Suprapubic skin (tissue), 4 donors: ENCODE measurements around the gene HTR7. TPM values are rescaled to one million over a fixed set of nuclear protein-coding genes. Genes with fewer than 3 reads are reported as not detected.

Source experiments
- DNase-seq, 2 donors: peaks; one replicate each; pipeline ENCODE4 v3.0.0-alpha.2; 2019; ENCODE audit warnings: low spot score in 2 of 2
- H3K27ac ChIP-seq: fragments of 200-600 bp; sonication (generic); one replicate; pipeline ENCODE4 v1.5.1; 2019
- H3K27me3 ChIP-seq: fragments of 200-600 bp; sonication (generic); one replicate; pipeline ENCODE4 v1.5.1; 2019
- H3K36me3 ChIP-seq: fragments of 200-600 bp; sonication (generic); one replicate; pipeline ENCODE4 v1.5.1; 2019
- H3K4me1 ChIP-seq: fragments of 200-600 bp; sonication (generic); one replicate; pipeline ENCODE4 v1.5.1; 2019
- H3K4me3 ChIP-seq: fragments of 200-600 bp; sonication (generic); one replicate; pipeline ENCODE4 v1.5.1; 2019; ENCODE audit warnings: mild to moderate bottlenecking
- H3K9me3 ChIP-seq: fragments of 200-600 bp; sonication (generic); one replicate; pipeline ENCODE4 v1.5.1; 2019
- EP300 ChIP-seq: sonication (generic); formaldehyde crosslinking; IDR thresholded peaks from one replicate; pipeline ENCODE4 v1.6.1; 2017; ENCODE audit warnings: antibody characterized with exemption
- POLR2A ChIP-seq, 2 donors: fragments of 450-650 bp; IDR thresholded peaks; one replicate each; pipeline ENCODE4 v1.6.1; 2017; ENCODE audit warnings: antibody characterized with exemption in 2 of 2, mild to moderate bottlenecking in 2 of 2, moderate library complexity in 2 of 2
- POLR2AphosphoS5 ChIP-seq, 3 donors: sonication (generic); formaldehyde crosslinking; IDR thresholded peaks; one replicate each; pipeline ENCODE4 v1.6.1; 2017; ENCODE audit warnings: antibody characterized with exemption in 3 of 3
- WGBS: methylation state at CpG from one replicate; pipeline ENCODE4 v1.1.5; 2018; 5-methylcytosine and 5-hydroxymethylcytosine counted together
- total RNA-seq, 4 donors: library from RNA; depleted of rRNA; stranded (reverse); fragments of >200 nt; gene quantifications; one replicate each; pipeline ENCODE4 v1.1.0, GENCODE V29; 2016
- TF ChIP-seq, protein P1 (sequence below), 2 donors: fragments of 200-600 bp in 1 of 2; fragments of 450-650 bp in 1 of 2; sonication (generic) in 1 of 2; IDR thresholded peaks; one replicate each; pipeline ENCODE4 v1.5.1; 2016 to 2019; ENCODE audit warnings: antibody characterized with exemption in 2 of 2, mild to moderate bottlenecking in 1 of 2, moderate library complexity in 1 of 2

Gene HTR7
- total RNA-seq, 4 donors from 2014 or later, result 0.23 to 0.59 (median 0.38) TPM

DNA sequence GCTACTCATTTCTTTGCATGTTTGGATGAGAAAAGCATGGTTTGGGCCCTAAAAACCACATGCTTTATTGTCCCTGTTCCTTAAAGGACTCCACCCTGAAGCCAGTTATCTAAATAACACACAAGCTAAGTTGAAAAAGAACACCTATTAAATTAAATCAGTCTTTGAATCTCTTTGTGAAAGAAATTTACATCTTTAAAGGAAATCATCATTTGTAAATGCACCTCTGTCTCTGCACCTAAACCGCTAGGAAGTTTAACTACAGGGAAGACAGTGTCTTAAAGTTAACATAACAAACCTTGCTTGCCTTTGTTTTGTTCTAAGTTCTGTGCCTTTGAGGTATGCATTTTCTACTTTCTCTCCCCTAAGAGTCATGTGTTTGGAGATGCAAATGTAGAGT is 52.6 kb downstream of the HTR7 start:
- H3K27ac ChIP-seq, result no peak overlapping the region
- no peaks in the 10 kb centered on the region for H3K4me1 ChIP-seq
- H3K9me3 ChIP-seq, result no peaks in the 10 kb centered on the region
- DNase-seq, result no peak
- H3K4me3 ChIP-seq, result no peak overlapping the region
- no peaks in the 10 kb centered on the region for H3K36me3 ChIP-seq
- no peak for TF ChIP-seq EP300
- TF ChIP-seq, protein P1, sequence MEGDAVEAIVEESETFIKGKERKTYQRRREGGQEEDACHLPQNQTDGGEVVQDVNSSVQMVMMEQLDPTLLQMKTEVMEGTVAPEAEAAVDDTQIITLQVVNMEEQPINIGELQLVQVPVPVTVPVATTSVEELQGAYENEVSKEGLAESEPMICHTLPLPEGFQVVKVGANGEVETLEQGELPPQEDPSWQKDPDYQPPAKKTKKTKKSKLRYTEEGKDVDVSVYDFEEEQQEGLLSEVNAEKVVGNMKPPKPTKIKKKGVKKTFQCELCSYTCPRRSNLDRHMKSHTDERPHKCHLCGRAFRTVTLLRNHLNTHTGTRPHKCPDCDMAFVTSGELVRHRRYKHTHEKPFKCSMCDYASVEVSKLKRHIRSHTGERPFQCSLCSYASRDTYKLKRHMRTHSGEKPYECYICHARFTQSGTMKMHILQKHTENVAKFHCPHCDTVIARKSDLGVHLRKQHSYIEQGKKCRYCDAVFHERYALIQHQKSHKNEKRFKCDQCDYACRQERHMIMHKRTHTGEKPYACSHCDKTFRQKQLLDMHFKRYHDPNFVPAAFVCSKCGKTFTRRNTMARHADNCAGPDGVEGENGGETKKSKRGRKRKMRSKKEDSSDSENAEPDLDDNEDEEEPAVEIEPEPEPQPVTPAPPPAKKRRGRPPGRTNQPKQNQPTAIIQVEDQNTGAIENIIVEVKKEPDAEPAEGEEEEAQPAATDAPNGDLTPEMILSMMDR (IDR thresholded peaks at IDR 0.05), result no peak
- no peak for TF ChIP-seq POLR2AphosphoS5 (IDR thresholded peaks at IDR 0.05)
- no peak for TF ChIP-seq POLR2A (IDR thresholded peaks at IDR 0.05)
- 60% methylated on average over 1 of the region's 1 CpG for WGBS
- H3K27me3 ChIP-seq, result no peaks in the 10 kb centered on the region

DNA sequence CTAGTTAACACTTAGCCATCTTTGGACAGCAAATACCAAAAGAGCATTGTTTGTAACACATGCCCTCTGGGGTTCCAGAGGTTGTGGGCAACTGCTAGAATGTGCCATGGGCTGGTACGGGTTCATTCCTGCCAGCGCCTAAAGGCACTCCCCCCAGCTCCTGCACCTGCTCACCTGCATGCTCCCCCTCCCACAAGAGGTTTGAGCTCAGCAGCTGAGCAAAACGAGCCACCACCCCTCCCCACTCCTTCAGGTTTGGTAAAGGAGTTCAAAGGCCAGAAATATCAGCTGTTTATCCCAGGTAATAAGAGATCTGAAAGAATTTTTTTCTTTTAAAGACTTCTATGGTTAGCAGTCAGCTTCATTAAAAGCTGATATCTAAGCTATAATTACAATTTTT is 53.5 kb downstream of the HTR7 start:
- H3K4me3 ChIP-seq, result no peak overlapping the region
- no peaks in the 10 kb centered on the region for H3K9me3 ChIP-seq
- 63% methylated on average over 3 of the region's 3 CpGs for WGBS
- no peak for DNase-seq
- no peaks in the 10 kb centered on the region for H3K27me3 ChIP-seq
- no peak overlapping the region for H3K27ac ChIP-seq
- H3K36me3 ChIP-seq, result no peaks in the 10 kb centered on the region
- no peak for TF ChIP-seq POLR2AphosphoS5 (IDR thresholded peaks at IDR 0.05)
- TF ChIP-seq EP300, result no peak
- TF ChIP-seq POLR2A (IDR thresholded peaks at IDR 0.05), result no peak
- TF ChIP-seq, protein P1 (IDR thresholded peaks at IDR 0.05), result no peak
- no peaks in the 10 kb centered on the region for H3K4me1 ChIP-seq

DNA sequence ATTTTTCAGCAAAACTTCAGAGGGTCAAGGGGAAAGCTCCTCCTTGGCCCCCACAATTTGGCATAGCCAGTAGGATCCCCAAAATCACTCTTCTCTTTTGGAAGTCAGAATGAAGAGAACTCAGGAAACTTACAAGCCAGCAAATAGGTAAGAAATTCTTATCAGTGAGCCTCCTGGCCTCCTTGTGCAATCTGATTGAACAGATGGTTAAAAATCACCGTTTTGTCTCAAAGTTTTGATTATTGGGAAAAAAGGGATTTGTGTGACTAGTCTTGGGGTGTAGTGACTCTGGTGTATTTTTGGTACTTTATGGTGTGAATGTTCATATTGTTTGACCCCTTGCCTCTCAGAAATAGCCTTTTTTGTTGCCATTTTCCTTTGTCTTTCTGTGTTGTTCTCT is 56.2 kb downstream of the HTR7 start:
- no peak for DNase-seq
- H3K9me3 ChIP-seq, result no peaks in the 10 kb centered on the region
- H3K4me3 ChIP-seq, result no peak overlapping the region
- TF ChIP-seq, protein P1 (IDR thresholded peaks at IDR 0.05), result no peak
- TF ChIP-seq POLR2AphosphoS5 (IDR thresholded peaks at IDR 0.05) (no peak), POLR2A (IDR thresholded peaks at IDR 0.05) (no peak), EP300 (no peak)
- H3K4me1 ChIP-seq, result no peaks in the 10 kb centered on the region
- H3K36me3 ChIP-seq, result no peaks in the 10 kb centered on the region
- H3K27ac ChIP-seq, result no peak overlapping the region
- 84% methylated on average over 1 of the region's 1 CpG for WGBS
- H3K27me3 ChIP-seq, result no peaks in the 10 kb centered on the region

DNA sequence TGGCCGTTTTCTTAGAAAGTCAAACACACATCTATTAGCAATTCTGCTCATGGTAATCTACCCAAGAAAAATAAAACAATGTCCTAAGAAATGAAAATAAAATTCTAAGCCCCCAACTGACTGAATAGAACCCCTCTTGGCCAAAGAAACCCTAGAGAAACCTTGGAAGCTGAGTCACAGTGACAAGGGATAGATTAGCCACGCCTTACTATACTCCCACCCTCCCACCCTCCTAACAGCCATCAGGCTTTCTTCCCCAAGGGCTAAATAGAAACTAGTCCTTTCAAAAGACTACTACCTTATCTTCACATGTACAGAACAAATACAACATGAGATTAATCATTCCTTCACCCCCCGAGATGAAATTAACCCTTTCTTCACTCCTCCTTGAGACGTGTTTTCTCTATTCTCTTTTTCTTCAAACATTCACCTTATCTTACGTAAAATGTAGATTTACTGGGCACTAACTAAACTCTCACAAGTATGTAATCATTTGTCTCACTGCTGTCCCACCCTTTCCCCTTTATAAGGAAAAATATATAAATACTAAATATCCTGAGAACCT is 57.5 kb downstream of the HTR7 start:
- Histone ChIP-seq H3K27me3 (no peaks in the 10 kb centered on the region), H3K36me3 (no peaks in the 10 kb centered on the region), H3K27ac (no peak overlapping the region), H3K9me3 (no peaks in the 10 kb centered on the region), H3K4me3 (no peak overlapping the region), H3K4me1 (no peaks in the 10 kb centered on the region)
- DNase-seq, result no peak
- WGBS, result 70% methylated on average over 5 of the region's 5 CpGs
- no peak for TF ChIP-seq POLR2AphosphoS5 (IDR thresholded peaks at IDR 0.05)
- no peak for TF ChIP-seq POLR2A (IDR thresholded peaks at IDR 0.05)
- TF ChIP-seq EP300, result no peak
- TF ChIP-seq, protein P1 (IDR thresholded peaks at IDR 0.05), result no peak

DNA sequence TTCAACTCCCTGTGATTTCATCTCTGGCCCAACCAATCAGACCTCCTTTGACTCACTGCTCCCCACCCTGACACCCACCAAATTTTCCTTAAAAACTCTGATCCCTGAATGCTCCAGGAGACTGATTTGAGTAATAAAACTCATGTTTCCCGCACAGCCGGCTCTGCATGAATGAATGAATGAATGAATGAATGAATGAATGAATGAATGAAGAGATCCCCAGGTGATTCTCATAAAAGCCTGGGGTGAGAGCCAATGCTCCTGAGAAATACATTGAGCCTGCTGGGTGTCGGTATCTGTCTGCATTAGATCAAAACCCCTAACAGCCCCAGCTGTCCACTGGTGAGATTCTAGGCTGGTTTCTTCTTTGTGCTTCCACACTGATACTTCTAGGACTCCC is 58.7 kb downstream of the HTR7 start:
- DNase-seq, result no peak
- Histone ChIP-seq H3K4me3 (no peak overlapping the region), H3K36me3 (no peaks in the 10 kb centered on the region), H3K27me3 (no peaks in the 10 kb centered on the region), H3K27ac (no peak overlapping the region), H3K9me3 (no peaks in the 10 kb centered on the region), H3K4me1 (no peaks in the 10 kb centered on the region)
- TF ChIP-seq POLR2A (IDR thresholded peaks at IDR 0.05), result no peak
- no peak for TF ChIP-seq POLR2AphosphoS5 (IDR thresholded peaks at IDR 0.05)
- no peak for TF ChIP-seq EP300
- TF ChIP-seq, protein P1 (IDR thresholded peaks at IDR 0.05), result no peak
- 96% methylated on average over 3 of the region's 3 CpGs for WGBS
